SU-DHL-6 (cell line): ENCODE measurements around the gene CD151.

Source experiments
- EZH2phosphoT487 ChIP-seq: fragments of 200-600 bp; sonication (generic), shearing (Covaris generic); conservative IDR thresholded peaks from 2 replicates; pipeline ENCODE4 v1.6.1; 2018; ENCODE audit warnings: mild to moderate bottlenecking, antibody characterized with exemption, low read length, moderate library complexity, mixed read lengths
- TF ChIP-seq, protein P1 (sequence below): fragments of 200-600 bp; sonication (generic); IDR thresholded peaks from one replicate; pipeline ENCODE4 v1.5.1; 2017; ENCODE audit warnings: antibody characterized with exemption, mild to moderate bottlenecking, low read length, moderate library complexity; ENCODE audit not compliant: insufficient read depth, poor library complexity, severe bottlenecking

DNA sequence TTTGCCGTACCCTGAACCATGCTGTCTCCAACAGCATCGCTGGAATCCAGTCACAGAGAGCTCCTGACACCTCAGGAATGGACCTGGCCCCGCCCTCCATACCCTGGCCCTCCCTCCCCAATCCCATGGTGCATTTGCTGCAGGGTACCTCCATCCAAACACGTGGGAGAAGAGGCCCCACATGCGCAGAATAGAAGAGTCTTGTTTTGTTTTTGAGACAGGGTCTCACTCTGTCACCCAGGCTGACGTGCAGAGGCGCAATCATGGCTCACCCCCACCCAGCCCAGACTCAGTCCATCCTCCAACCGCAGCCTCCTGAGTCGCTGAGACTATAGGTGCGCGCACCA is 16.3 kb upstream of the CD151 start:
- TF ChIP-seq, protein P1, sequence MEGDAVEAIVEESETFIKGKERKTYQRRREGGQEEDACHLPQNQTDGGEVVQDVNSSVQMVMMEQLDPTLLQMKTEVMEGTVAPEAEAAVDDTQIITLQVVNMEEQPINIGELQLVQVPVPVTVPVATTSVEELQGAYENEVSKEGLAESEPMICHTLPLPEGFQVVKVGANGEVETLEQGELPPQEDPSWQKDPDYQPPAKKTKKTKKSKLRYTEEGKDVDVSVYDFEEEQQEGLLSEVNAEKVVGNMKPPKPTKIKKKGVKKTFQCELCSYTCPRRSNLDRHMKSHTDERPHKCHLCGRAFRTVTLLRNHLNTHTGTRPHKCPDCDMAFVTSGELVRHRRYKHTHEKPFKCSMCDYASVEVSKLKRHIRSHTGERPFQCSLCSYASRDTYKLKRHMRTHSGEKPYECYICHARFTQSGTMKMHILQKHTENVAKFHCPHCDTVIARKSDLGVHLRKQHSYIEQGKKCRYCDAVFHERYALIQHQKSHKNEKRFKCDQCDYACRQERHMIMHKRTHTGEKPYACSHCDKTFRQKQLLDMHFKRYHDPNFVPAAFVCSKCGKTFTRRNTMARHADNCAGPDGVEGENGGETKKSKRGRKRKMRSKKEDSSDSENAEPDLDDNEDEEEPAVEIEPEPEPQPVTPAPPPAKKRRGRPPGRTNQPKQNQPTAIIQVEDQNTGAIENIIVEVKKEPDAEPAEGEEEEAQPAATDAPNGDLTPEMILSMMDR = no peak
- TF ChIP-seq EZH2phosphoT487 = no peak
